ENCODE results near the gene SLC1A3.

DNA sequence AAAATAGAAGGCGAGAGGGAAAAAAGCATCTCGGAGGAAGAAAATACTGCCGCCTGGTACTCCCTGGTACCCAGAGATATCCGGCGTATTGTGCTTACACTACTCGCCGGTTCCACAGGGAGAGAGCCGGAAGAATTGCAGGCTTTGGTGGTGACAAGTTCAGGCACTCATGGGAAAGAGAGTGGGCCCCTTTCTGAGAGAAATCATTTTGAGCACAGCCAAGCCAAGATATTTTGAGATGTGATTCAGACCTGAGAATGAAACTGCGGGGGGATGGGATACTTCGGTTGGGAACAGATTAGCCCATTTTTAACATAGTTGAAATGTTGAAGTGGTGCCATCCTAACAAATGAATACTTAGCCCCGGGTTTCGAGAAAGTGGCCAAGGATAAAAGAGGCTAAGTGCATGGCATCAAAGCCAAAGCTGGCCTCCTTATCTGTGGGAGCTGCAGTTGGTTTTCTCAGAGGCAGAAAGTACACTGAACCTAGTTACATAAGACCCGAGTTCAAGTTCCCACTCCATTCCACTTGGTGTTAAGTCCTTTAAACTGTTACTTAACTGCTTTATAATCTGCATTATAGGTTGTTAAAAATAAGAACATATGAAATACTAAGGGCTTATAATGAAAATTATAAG lies 62.7 kb downstream of the SLC1A3 start:
- no peak for TF ChIP-seq EP300 (IDR thresholded peaks at IDR 0.05; ENCODE audit: borderline replicate concordance)
- TF ChIP-seq, protein P1, sequence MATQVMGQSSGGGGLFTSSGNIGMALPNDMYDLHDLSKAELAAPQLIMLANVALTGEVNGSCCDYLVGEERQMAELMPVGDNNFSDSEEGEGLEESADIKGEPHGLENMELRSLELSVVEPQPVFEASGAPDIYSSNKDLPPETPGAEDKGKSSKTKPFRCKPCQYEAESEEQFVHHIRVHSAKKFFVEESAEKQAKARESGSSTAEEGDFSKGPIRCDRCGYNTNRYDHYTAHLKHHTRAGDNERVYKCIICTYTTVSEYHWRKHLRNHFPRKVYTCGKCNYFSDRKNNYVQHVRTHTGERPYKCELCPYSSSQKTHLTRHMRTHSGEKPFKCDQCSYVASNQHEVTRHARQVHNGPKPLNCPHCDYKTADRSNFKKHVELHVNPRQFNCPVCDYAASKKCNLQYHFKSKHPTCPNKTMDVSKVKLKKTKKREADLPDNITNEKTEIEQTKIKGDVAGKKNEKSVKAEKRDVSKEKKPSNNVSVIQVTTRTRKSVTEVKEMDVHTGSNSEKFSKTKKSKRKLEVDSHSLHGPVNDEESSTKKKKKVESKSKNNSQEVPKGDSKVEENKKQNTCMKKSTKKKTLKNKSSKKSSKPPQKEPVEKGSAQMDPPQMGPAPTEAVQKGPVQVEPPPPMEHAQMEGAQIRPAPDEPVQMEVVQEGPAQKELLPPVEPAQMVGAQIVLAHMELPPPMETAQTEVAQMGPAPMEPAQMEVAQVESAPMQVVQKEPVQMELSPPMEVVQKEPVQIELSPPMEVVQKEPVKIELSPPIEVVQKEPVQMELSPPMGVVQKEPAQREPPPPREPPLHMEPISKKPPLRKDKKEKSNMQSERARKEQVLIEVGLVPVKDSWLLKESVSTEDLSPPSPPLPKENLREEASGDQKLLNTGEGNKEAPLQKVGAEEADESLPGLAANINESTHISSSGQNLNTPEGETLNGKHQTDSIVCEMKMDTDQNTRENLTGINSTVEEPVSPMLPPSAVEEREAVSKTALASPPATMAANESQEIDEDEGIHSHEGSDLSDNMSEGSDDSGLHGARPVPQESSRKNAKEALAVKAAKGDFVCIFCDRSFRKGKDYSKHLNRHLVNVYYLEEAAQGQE (IDR thresholded peaks at IDR 0.05; ENCODE audit: low read depth), result no peak
- TF ChIP-seq, protein P2, sequence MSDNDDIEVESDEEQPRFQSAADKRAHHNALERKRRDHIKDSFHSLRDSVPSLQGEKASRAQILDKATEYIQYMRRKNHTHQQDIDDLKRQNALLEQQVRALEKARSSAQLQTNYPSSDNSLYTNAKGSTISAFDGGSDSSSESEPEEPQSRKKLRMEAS (IDR thresholded peaks at IDR 0.05), result no peak
- no peak for TF ChIP-seq EGR1 (IDR thresholded peaks at IDR 0.05)
- TF ChIP-seq, protein P3, sequence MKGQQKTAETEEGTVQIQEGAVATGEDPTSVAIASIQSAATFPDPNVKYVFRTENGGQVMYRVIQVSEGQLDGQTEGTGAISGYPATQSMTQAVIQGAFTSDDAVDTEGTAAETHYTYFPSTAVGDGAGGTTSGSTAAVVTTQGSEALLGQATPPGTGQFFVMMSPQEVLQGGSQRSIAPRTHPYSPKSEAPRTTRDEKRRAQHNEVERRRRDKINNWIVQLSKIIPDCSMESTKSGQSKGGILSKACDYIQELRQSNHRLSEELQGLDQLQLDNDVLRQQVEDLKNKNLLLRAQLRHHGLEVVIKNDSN (IDR thresholded peaks at IDR 0.05), result no peak
- no peak for TF ChIP-seq NFIC (IDR thresholded peaks at IDR 0.05)
- TF ChIP-seq TCF12 (IDR thresholded peaks at IDR 0.05; ENCODE audit: low read depth), result no peak
- TF ChIP-seq RAD21 (IDR thresholded peaks at IDR 0.05; ENCODE audit: low read depth), result no peak
- TF ChIP-seq CEBPB (IDR thresholded peaks at IDR 0.05), result no peak
- TF ChIP-seq TAF1 (IDR thresholded peaks at IDR 0.05; ENCODE audit: low read depth), result no peak
- no peak for TF ChIP-seq YY1 (IDR thresholded peaks at IDR 0.05; ENCODE audit: low read depth)
